NK-92 treated with Interleukin-12 subunit alpha and Interleukin-12 subunit beta, amount 100 ng/mL, for 24 hours (cell line): ENCODE data around the gene PPP1R14C.

Experiments
- DNase-seq: peaks from one replicate; lab custom pipeline; 2025; lab: John Stamatoyannopoulos, UW

The PPP1R14C gene

DNA sequence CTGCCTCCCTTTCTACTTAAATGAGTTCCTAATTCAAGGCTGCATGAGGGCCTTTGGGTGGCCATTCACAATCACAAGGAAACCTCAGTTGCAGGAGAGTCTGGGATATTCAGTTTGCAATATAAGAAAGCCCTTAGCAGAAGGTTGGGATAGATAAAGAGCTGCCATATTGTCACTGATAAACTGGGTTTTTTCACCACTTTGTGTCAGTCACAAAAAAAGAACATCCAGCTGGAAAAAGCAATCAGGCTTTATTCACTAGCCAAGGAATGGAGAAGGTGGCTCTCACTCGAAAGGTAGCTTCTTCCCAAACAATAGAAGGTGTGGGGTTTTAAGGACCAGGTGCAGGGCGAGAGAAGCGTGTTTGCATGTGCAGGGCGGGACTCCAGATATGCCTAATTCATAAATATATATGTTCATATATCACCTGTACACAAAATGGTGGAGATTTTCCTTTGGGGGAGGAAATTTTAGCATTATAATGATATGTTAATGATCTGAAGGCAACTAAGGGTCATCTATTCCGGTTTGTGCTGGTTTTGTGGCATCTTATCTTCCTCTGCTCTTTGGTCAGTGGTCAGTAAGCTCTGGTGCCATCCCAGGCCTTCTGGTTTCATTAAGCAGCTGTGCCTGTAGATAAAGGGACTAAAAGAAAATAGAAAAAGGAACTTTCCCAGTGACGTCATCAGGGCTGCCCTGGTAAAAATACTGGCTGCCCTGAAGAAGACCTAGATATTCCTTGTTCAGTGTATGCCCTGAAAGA is 128.8 kb downstream of the PPP1R14C start:
- no peak for DNase-seq

GRCh38 chr6:150272264-150272975 is 129.6 kb downstream of the PPP1R14C start:
- DNase-seq: no peak

DNA sequence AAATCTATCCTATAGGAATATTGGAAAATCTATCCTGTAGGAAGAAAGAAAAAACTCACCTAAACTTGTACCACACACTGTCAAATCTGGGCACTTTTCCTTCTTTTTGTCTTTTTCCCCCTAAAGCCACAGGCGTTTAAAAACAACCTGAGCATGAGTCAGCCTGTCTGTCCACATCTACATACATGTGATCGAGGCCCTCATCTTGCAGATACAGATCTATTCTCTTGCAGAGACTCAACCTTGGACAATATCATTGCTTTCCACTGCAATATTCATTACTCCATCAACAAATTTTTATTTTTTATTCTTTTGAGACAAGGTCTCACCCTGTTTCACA is 130.1 kb downstream of the PPP1R14C start:
- DNase-seq: no peak

- peak; percentile 63 for DNase-seq
Measured at GRCh38 chr6:150273457-150274309, 130.8 kb downstream of the PPP1R14C start.

- no peak for DNase-seq
Measured at GRCh38 chr6:150275489-150275888, 132.6 kb downstream of the PPP1R14C start.

DNA sequence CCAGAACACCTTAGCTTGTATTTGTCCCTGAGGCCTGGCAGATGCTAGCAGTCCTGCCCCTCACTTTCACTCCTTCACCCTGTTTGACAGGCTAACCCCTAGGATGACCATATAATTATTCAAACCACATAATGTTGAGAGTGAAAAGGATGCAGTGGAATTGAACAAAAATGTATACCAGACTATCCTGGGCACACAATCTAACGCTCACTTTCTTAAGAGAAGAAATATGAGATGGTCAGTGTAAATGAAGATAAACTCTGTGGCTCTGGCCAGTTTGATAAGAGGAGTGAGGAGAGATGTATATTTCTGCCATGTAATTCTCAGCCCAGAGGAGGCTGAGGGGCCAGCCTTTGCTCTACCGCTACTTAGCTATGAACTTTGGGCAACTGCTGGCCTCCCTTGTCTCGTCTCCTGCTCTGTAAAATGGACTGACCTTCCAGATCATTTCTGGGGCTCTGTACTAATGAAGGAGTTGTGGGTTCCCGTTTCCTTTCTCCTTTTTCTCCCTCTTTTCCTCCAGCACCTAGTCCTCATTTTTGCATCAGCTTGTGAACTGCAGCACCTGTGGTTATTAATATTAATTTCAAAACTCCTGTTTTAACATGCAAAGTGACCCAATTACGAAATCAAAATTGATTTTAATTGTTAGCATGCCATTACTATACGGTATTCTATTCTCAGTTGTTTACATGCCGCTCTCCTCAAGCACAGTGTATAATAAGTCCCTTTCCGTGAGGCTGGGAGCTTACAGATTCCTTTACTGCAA is 133.5 kb downstream of the PPP1R14C start:
- no peak for DNase-seq

GRCh38 chr6:150276937-150277742 is 134.3 kb downstream of the PPP1R14C start:
- DNase-seq: no peak

DNA sequence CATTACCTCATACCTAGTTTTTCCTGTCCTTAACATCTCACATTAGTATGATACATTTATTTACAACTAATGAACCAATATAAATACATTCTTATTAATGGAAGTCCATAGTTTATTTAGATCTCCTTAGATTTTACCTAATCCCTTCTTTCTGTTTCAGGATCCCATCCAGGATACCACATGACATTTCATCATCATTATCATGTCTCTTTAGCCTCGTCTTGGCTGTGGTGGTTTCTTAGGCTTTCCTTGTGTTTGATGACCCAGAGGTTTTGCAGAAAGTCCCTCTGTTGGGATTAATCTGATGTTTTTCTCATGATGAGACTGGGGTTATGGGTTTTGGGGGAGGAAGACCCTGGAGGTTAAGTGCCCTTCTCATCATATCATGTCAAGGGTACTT is 136.7 kb downstream of the PPP1R14C start:
- DNase-seq: no peak

DNA sequence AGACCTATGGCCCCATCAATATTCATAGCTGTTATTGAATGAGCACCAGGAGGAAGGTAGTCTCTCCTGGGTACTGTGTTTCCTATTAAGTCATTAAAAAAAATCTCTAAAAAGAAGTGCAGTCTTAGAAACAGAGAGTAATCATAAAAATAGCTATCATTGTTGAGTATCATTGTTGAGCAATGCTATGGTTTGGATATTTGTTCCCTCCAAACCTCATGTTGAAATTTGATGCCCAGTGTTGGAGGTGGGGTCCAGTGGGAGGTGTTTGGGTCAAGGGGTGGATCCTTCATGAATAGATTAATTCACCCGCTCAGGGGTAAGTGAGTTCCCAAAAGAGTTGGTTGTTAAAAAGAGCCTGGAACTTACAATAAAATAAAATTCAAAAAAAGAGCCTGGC is 137.9 kb downstream of the PPP1R14C start:
- DNase-seq: no peak

- DNase-seq: no peak
Measured at GRCh38 chr6:150281767-150282166, 138.9 kb downstream of the PPP1R14C start.

GRCh38 chr6:150282806-150283205 is 140.0 kb downstream of the PPP1R14C start:
- no peak for DNase-seq

DNA sequence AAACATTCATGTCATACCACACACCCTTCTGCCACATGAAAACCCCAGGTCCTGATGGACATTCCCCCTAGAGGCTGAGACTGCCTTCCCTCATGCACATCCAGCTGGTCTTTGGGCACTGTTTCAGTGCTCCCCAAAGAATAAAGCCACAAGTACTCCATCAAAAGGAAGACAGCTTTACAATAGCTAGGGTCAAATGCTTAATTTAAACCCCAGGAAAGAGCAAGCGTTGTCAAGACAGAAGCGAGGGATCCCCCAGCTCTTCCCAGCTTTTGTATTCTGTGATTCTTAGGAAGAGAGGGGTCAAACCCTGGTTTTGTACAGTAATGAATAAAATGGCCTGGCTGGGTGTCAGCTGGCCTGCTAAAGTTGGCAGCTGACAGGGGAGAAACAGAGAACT is 143.6 kb downstream of the PPP1R14C start:
- DNase-seq: no peak

GRCh38 chr6:150286912-150287311 is 144.1 kb downstream of the PPP1R14C start:
- DNase-seq: no peak

DNA sequence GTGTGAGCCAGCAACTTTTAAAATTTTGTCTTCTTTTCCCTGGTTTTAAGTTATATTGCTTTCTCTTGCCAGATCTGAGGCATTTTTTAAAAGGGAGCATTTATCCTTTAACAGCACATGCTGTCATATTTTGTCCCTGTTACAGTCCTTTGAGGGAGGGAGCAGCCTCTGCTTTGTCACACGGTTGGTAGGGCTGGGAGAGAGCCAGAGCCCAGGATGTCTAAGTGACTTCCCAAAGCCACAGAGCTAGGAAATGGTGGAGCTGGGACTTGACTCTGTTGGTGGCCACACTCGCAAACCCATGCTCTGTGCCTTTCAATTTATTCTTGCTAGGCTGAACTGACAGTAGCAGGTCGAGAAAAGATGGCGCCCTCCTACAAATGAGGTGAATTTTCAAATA is 145.6 kb downstream of the PPP1R14C start:
- no peak for DNase-seq

- DNase-seq: no peak
Measured at GRCh38 chr6:150289454-150290071, 146.7 kb downstream of the PPP1R14C start.

DNA sequence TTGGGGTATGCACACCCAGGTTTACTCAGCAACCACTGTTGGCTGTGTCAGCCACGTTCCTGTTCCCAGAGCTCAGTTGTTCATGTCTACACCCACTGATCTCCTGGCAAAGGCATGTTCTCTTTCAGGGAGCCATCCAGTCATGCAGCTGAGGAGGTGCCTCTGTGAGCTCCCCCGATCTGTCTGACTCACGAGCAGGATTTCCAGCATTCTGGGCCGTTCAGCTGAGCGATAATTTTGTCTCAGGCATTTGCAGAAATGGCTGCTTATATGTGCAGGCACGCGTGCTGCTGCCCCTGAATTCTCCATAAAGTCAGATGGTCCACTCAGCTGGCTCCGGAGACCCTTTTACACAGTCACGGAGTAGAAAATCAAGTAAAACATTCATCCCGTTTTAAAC is 147.6 kb downstream of the PPP1R14C start:
- DNase-seq: no peak

DNA sequence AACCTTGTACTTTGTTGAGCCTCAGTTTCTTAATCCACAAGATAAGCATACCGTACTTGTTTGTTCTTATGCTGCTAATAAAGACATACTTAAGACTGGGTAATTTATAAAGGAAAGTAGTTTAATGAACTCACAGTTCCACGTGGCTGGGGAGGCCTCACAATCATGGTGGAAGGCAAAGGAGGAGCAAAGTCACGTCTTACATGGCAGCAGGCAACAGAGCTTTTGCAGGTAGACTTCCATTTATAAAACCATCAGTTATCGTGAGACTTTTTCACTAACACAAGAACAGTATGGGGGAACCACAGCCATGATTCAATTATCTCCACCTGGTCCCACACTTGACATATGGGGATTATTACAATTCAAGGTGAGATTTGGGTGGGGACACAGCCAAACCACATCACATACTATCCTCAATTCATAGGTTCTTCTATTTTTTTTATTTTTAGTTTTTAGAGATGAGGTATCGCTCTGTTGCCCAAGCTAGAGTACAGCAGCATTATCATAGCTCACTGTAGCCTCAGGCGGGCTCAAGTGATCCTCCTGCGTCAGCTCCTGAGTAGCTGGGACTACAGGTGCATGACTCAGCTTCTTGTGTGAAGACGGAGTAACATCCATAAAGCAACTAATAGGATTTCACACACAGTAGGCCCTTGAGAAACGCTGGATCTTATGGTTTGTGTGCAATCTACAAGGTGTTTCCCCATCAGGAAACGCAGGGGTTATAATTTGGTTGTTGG is 149.3 kb downstream of the PPP1R14C start:
- DNase-seq: no peak

DNA sequence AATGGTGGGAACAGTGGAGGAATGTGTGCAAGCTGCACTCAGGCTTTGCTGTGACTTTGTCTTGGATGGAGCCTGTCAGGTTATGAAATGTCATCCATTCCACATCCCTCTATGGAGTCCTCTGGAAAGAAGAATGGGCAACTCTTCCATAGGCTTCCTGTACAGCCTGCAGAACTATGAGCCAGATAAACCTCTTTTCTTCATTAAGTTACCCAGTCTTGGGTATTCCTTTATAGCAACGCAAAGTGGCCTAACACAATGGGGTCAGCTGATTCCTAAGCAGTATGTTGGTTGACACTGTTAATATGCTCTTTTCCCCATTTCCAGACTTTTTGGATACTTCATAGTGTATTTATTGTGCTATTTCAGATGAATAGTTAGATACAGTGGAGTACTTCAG is 150.2 kb downstream of the PPP1R14C start:
- DNase-seq: no peak

GRCh38 chr6:150293423-150294173 is 150.8 kb downstream of the PPP1R14C start:
- no peak for DNase-seq
